GM13977 (cell line): ENCODE results near the gene DNAJA2.
"Not testable (repeated sequence)": the region's sequence is repeated elsewhere in the genome, so short reads cannot be mapped to it uniquely, and the experiment has no call there.

Source experiments
- DNase-seq: peaks from one replicate; pipeline ENCODE4 v3.0.0; 2012; ENCODE audit warnings: low spot score
- CTCF ChIP-seq: IDR thresholded peaks from 2 replicates; pipeline ENCODE4 v1.5.1; 2012; ENCODE audit warnings: mild to moderate bottlenecking, control low read depth; ENCODE audit not compliant: insufficient read depth; ENCODE audit errors: extremely low read depth, missing control alignments
- in situ Hi-C: fragments of 300-500 bp; cut with MboI; formaldehyde crosslinking; loops from one replicate; pipeline ENCODE4 v1.12.0; 2022; ENCODE audit warnings: low sequenced_read_pairs, low pct_unique_long_range_greater_than_20kb, mixed read lengths, inconsistent platforms; ENCODE audit not compliant: unreplicated experiment

Gene DNAJA2

GRCh38 chr16:46950009-46950408, 23.5 kb downstream of the DNAJA2 start:
- DNase-seq = no peak
- in situ Hi-C loops = no loop called here
- TF ChIP-seq CTCF = no peak

- in situ Hi-C loops = loop anchor here (10.0 to 25.0 kb wide), 2 partner anchors 1113 to 1215 kb away; no protein-coding TSS in a partner anchor
- no peak for TF ChIP-seq CTCF
- DNase-seq = no peak
These were observed 24.1 kb downstream of the DNAJA2 start for GRCh38 chr16:46949241-46949892.

GRCh38 chr16:46948548-46949166, 24.8 kb downstream of the DNAJA2 start:
- in situ Hi-C loops = loop anchor here (10.0 to 25.0 kb wide), 2 partner anchors 1114 to 1216 kb away; no protein-coding TSS in a partner anchor
- TF ChIP-seq CTCF = no peak
- DNase-seq = no peak

GRCh38 chr16:46947900-46948547, 25.4 kb downstream of the DNAJA2 start:
- in situ Hi-C loops = loop anchor here (10.0 to 25.0 kb wide), 2 partner anchors 1114 to 1217 kb away; no protein-coding TSS in a partner anchor
- peak; percentile 55 for DNase-seq
- TF ChIP-seq CTCF = peak; percentile 54

GRCh38 chr16:46944713-46945112, 28.8 kb downstream of the DNAJA2 start:
- in situ Hi-C loops = loop anchor here (10.0 to 25.0 kb wide), 2 partner anchors 1118 to 1220 kb away; no protein-coding TSS in a partner anchor
- not testable (repeated sequence) for DNase-seq

GRCh38 chr16:46937536-46937935, 35.9 kb downstream of the DNAJA2 start:
- no peak for TF ChIP-seq CTCF
- DNase-seq = no peak
- in situ Hi-C loops = loop anchor here (10.0 to 25.0 kb wide), 2 partner anchors 263 to 1125 kb away; no protein-coding TSS in a partner anchor

- no peak for DNase-seq
- in situ Hi-C loops = loop anchor here (10.0 to 25.0 kb wide), 2 partner anchors 258 to 1129 kb away; no protein-coding TSS in a partner anchor
- TF ChIP-seq CTCF = no peak
These were observed 40.7 kb downstream of the DNAJA2 start for GRCh38 chr16:46932802-46933201.
